ENCODE results near the gene ABCA7. TPM values are rescaled to one million over a fixed set of nuclear protein-coding genes. Genes with fewer than 3 reads are reported as not detected.

ABCA7 gene
- total and polyA plus RNA-seq, 2 of the 13 experiments (the other 11 are each of a cell fraction or from before 2014, with no cell fraction given), result 4.4 to 32.4 TPM

DNA sequence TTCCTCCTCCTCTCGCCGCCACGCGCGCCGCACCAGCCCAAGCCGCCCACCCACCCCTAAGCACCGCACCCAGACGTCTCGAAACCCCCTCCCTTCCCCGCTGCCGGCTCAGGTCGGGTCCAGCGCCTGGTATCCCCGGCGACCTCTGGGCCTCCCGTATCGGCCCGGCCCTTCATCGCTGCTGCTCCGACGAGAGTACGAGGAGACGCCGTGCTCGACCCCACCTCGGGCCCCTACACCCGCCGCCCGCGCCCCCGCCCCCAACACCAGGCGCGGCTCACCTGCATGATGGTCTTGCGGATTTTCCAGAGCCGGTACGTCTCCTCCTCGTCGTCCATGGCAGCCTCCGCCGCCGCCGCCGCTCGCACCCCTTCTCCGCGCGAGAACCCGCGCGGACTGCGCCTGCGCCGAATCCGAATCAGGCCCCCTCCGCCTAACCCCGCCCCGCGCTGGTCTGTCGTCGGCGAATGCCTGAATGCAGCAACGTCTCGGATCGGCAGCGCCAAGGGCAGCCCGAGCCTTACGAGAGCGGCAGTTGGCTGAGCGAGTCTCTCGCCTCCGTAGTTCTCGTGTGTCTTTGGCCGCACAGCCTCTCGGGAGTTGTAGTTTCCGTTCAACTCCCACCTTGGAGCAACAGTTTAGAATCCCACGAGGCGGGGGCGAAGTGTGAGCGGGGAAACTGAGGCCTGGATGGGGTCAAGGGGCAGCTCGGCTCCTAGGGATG lies 55.2 kb downstream of the ABCA7 start, which contains the start of gene POLR2E (continued):
- TF ChIP-seq NPAS2 (CRISPR knock-in tag; IDR thresholded peaks at IDR 0.05; ENCODE audit: borderline replicate concordance), result no peak
- no peak for TF ChIP-seq PHB2 (IDR thresholded peaks at IDR 0.05; ENCODE audit: partially characterized antibody)
- TF ChIP-seq BORCS8-MEF2B (CRISPR knock-in tag; IDR thresholded peaks at IDR 0.05), result peak; percentile 54; the same call in 1 of the 2 replicates
- TF ChIP-seq ZSCAN31 (CRISPR knock-in tag; IDR thresholded peaks at IDR 0.05; ENCODE audit: low read depth), result peak; percentile 87; the same call in 1 of the 2 replicates
- no peak; the same call in 1 of the 2 replicates for TF ChIP-seq EEA1 (CRISPR knock-in tag; IDR thresholded peaks at IDR 0.05; ENCODE audit: borderline replicate concordance)
- TF ChIP-seq RARA (CRISPR knock-in tag; IDR thresholded peaks at IDR 0.05), result no peak
- TF ChIP-seq SETDB1 (CRISPR knock-in tag; IDR thresholded peaks at IDR 0.05; ENCODE audit: borderline replicate concordance), result no peak
- TF ChIP-seq ZFYVE20 (CRISPR knock-in tag; IDR thresholded peaks at IDR 0.05; ENCODE audit: borderline replicate concordance, low read depth), result 0 out of 2 replicates have a peak, but pooled peaks have one; percentile 36
- no peak for TF ChIP-seq HOXD1 (CRISPR knock-in tag; IDR thresholded peaks at IDR 0.05)
- TF ChIP-seq, protein P1, sequence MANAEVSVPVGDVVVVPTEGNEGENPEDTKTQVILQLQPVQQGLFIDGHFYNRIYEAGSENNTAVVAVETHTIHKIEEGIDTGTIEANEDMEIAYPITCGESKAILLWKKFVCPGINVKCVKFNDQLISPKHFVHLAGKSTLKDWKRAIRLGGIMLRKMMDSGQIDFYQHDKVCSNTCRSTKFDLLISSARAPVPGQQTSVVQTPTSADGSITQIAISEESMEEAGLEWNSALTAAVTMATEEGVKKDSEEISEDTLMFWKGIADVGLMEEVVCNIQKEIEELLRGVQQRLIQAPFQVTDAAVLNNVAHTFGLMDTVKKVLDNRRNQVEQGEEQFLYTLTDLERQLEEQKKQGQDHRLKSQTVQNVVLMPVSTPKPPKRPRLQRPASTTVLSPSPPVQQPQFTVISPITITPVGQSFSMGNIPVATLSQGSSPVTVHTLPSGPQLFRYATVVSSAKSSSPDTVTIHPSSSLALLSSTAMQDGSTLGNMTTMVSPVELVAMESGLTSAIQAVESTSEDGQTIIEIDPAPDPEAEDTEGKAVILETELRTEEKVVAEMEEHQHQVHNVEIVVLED (CRISPR knock-in tag; IDR thresholded peaks at IDR 0.05; ENCODE audit: borderline replicate concordance), result peak; percentile 89
- peak; percentile 10 for TF ChIP-seq SKI (IDR thresholded peaks at IDR 0.05; ENCODE audit: partially characterized antibody)
- TF ChIP-seq, protein P2, sequence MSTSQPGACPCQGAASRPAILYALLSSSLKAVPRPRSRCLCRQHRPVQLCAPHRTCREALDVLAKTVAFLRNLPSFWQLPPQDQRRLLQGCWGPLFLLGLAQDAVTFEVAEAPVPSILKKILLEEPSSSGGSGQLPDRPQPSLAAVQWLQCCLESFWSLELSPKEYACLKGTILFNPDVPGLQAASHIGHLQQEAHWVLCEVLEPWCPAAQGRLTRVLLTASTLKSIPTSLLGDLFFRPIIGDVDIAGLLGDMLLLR (CRISPR knock-in tag; IDR thresholded peaks at IDR 0.05), result no peak
- TF ChIP-seq ZNF749 (CRISPR knock-in tag; IDR thresholded peaks at IDR 0.05; ENCODE audit: borderline replicate concordance), result no peak
- no peak for TF ChIP-seq ARNT (IDR thresholded peaks at IDR 0.05)
- no peak for TF ChIP-seq ZNF343 (CRISPR knock-in tag; IDR thresholded peaks at IDR 0.05)
- 0 out of 2 replicates have a peak, but pooled peaks have one; percentile 22 for TF ChIP-seq ZNF563 (CRISPR knock-in tag; IDR thresholded peaks at IDR 0.05)
- TF ChIP-seq TOPORS (CRISPR knock-in tag; IDR thresholded peaks at IDR 0.05), result no peak
- no peak for TF ChIP-seq RBM22 (optimal IDR thresholded peaks at IDR 0.05; ENCODE audit: low read length)
- TF ChIP-seq, protein P3, sequence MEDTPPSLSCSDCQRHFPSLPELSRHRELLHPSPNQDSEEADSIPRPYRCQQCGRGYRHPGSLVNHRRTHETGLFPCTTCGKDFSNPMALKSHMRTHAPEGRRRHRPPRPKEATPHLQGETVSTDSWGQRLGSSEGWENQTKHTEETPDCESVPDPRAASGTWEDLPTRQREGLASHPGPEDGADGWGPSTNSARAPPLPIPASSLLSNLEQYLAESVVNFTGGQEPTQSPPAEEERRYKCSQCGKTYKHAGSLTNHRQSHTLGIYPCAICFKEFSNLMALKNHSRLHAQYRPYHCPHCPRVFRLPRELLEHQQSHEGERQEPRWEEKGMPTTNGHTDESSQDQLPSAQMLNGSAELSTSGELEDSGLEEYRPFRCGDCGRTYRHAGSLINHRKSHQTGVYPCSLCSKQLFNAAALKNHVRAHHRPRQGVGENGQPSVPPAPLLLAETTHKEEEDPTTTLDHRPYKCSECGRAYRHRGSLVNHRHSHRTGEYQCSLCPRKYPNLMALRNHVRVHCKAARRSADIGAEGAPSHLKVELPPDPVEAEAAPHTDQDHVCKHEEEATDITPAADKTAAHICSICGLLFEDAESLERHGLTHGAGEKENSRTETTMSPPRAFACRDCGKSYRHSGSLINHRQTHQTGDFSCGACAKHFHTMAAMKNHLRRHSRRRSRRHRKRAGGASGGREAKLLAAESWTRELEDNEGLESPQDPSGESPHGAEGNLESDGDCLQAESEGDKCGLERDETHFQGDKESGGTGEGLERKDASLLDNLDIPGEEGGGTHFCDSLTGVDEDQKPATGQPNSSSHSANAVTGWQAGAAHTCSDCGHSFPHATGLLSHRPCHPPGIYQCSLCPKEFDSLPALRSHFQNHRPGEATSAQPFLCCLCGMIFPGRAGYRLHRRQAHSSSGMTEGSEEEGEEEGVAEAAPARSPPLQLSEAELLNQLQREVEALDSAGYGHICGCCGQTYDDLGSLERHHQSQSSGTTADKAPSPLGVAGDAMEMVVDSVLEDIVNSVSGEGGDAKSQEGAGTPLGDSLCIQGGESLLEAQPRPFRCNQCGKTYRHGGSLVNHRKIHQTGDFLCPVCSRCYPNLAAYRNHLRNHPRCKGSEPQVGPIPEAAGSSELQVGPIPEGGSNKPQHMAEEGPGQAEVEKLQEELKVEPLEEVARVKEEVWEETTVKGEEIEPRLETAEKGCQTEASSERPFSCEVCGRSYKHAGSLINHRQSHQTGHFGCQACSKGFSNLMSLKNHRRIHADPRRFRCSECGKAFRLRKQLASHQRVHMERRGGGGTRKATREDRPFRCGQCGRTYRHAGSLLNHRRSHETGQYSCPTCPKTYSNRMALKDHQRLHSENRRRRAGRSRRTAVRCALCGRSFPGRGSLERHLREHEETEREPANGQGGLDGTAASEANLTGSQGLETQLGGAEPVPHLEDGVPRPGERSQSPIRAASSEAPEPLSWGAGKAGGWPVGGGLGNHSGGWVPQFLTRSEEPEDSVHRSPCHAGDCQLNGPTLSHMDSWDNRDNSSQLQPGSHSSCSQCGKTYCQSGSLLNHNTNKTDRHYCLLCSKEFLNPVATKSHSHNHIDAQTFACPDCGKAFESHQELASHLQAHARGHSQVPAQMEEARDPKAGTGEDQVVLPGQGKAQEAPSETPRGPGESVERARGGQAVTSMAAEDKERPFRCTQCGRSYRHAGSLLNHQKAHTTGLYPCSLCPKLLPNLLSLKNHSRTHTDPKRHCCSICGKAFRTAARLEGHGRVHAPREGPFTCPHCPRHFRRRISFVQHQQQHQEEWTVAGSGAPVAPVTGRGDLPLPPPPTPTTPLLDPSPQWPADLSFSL (CRISPR knock-in tag; IDR thresholded peaks at IDR 0.05), result no peak
- TF ChIP-seq ATF1 (CRISPR knock-in tag; IDR thresholded peaks at IDR 0.05), result no peak

All from HepG2 (cell line).